GM12873 (cell line): ENCODE data around the gene IQSEC1.

ENCODE experiments used
- TF ChIP-seq, protein P1 (sequence below): IDR thresholded peaks from 2 replicates; pipeline ENCODE4 v1.5.1; 2012; ENCODE audit warnings: low read depth, mild to moderate bottlenecking, moderate library complexity, low read length, control low read depth; ENCODE audit not compliant: insufficient read depth; ENCODE audit errors: missing control alignments

The IQSEC1 gene

GRCh38 chr3:13030684-13031083, 42.5 kb downstream of the IQSEC1 start:
- TF ChIP-seq, protein P1, sequence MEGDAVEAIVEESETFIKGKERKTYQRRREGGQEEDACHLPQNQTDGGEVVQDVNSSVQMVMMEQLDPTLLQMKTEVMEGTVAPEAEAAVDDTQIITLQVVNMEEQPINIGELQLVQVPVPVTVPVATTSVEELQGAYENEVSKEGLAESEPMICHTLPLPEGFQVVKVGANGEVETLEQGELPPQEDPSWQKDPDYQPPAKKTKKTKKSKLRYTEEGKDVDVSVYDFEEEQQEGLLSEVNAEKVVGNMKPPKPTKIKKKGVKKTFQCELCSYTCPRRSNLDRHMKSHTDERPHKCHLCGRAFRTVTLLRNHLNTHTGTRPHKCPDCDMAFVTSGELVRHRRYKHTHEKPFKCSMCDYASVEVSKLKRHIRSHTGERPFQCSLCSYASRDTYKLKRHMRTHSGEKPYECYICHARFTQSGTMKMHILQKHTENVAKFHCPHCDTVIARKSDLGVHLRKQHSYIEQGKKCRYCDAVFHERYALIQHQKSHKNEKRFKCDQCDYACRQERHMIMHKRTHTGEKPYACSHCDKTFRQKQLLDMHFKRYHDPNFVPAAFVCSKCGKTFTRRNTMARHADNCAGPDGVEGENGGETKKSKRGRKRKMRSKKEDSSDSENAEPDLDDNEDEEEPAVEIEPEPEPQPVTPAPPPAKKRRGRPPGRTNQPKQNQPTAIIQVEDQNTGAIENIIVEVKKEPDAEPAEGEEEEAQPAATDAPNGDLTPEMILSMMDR: no peak

DNA sequence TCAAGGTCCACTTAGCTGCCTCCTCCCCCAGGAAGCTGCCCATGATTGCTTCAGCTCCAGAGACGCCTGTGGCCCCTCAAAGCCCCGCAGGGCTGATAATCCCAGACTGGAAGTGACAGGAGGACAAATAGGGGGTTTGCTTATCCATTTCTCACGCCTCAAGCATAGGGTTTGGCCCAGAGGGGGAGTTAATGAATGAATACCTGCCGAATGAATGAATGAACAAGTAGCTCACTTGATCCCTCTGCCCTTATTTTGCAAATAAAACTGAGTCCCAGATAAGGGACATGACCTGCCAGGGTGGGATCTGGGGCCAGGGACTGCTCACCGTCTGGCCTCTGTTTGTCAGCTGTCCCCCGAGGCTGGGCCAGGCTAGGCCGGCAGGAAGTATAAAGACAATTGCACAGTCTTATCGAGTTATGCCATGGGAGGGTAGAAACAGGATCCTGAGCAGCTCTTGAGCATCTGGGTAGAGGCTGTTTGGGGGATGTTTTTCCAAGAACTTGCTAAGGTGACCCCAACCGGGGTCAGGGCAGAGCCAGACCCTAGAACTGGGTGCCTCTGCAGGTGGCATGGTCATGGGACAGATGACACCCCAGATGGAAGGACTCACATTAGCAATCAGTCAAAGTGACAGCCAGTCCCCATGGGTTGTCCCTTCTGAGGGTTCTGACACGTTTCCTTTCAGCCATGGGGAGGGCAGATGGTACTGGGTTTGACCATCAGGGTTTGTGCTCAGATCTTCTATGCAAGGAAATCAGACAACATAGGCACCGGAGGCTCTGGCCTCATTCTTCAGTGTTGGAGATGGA, 45.0 kb downstream of the IQSEC1 start:
- TF ChIP-seq, protein P1: no peak

- TF ChIP-seq, protein P1: no peak
Measured at GRCh38 chr3:13027154-13027553, 46.1 kb downstream of the IQSEC1 start.

DNA sequence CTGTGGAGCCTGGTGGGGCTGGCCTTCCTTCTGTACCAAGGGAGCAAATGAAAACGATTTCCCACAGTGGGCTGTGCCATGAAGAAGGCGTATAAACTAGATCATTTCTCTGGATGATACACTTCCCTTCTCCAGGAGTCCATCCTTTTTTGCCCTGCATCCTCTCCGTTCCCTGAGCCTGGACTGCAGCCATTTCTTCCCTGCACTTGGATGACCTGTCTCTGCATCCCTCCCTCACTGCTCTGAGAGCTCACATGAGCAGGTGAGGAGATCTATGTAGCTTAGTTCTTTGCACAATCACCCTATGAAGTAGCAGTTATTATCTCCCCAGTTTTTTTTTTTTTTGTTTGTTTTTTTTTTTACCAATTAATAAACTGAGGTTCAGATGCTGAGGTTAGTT, 46.7 kb downstream of the IQSEC1 start:
- TF ChIP-seq, protein P1: no peak

DNA sequence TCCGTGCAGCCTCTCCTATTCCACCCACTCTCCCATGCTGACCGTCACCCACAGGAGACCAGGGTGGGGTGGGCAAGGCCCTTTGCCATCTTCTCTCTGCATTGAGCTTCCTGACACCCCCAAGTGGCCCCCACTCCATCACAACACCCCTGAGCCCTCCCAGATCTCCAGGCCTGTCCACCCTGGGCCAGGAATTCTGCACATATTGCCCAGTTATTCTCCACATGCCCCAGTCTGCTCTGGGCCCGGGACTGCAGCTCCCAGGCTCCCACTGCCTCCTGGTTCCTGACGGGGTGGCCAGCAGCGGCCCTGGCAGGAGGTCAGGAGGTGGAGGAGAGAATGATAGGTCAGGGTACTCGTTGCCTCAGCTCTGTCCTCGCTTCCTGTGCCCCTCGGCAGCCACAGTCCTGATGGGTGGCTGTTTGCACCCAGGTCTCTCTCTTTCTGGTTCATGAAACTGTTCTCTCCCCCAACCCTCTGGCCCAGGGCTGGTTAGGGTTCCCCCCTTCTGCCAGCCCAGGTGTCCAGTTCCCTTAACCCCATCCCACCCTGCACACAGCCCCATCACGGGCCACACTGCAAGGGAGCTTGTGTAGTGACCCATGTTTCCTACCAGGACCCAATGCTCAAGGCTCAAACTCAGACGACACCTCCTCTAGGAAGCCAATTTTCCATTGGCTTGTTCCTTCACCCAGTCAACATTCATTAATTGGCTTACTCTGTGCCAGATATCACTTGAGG, 47.3 kb downstream of the IQSEC1 start:
- TF ChIP-seq, protein P1: no peak

DNA sequence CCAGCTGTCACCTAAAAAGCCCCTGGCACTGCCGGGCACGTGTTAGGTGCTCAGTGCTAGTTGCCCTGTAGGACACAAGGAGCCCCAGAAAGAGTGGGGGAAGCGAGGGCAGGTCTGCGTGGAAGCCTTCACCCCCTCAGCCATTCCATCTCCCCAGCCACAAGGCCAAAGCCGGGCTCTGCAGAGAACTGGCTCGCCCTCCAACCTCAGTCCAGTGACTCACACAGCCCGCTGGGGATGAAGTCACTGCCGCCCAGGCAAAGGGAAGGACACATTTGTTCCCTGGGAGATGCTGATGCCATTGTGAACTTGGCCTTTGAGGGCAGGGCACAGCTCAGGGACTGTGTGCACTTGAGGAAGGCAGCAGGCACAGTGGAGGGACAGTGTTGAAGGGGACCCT, 48.1 kb downstream of the IQSEC1 start:
- TF ChIP-seq, protein P1: no peak

GRCh38 chr3:13024765-13025065, 48.5 kb downstream of the IQSEC1 start:
- TF ChIP-seq, protein P1: no peak
